Lung (tissue), 12 donors: ENCODE results near the gene BORCS6. TPM values are rescaled to one million over a fixed set of nuclear protein-coding genes. Genes with fewer than 3 reads are reported as not detected.

Experiments
- ATAC-seq: fragments of 200-7000 bp; cut with Tn5 transposase; one replicate; pipeline ENCODE4 v1.9.1; 2020; ENCODE audit warnings: moderate number of reproducible peaks; ENCODE audit not compliant: insufficient read depth, low FRiP score
- DNase-seq, 3 donors: peaks; one replicate each; pipeline ENCODE4 v3.0.0-alpha.2; 2013 to 2017
- H3K27ac ChIP-seq, 2 donors: one replicate each; pipeline ENCODE4 v1.5.1; 2013; ENCODE audit warnings: mild to moderate bottlenecking in 2 of 2, moderate library complexity in 2 of 2, control low read depth in 1 of 2, inconsistent platforms in 1 of 2, low read depth in 1 of 2, low read length in 1 of 2
- H3K27me3 ChIP-seq, 3 donors: one replicate each; pipeline ENCODE4 v1.5.1; 2013; ENCODE audit warnings: low read length in 2 of 3; ENCODE audit not compliant: control insufficient read depth in 3 of 3, insufficient read depth in 3 of 3
- H3K36me3 ChIP-seq, 4 donors: one replicate each; pipeline ENCODE4 v1.5.1; 2013; ENCODE audit warnings: low read length in 4 of 4, mild to moderate bottlenecking in 1 of 4, moderate library complexity in 1 of 4; ENCODE audit not compliant: control insufficient read depth in 4 of 4, insufficient read depth in 4 of 4
- H3K4me1 ChIP-seq, 5 donors: one replicate each; pipeline ENCODE4 v1.5.1; 2013; ENCODE audit warnings: low read length in 5 of 5, mild to moderate bottlenecking in 2 of 5, moderate library complexity in 1 of 5; ENCODE audit not compliant: control insufficient read depth in 5 of 5, insufficient read depth in 5 of 5
- H3K4me3 ChIP-seq: one replicate; pipeline ENCODE4 v1.5.1; 2013; ENCODE audit warnings: mild to moderate bottlenecking, control low read depth, moderate library complexity
- H3K9ac ChIP-seq, 2 donors: one replicate each; pipeline ENCODE4 v1.5.1; 2013; ENCODE audit warnings: low read length in 2 of 2, control low read depth in 1 of 2; ENCODE audit not compliant: insufficient read depth in 1 of 2
- H3K9me3 ChIP-seq, 4 donors: one replicate each; pipeline ENCODE4 v1.5.1; 2013; ENCODE audit warnings: low read length in 3 of 4, mild to moderate bottlenecking in 1 of 4, moderate library complexity in 1 of 4; ENCODE audit not compliant: control insufficient read depth in 4 of 4, insufficient read depth in 3 of 4
- CTCF ChIP-seq: IDR thresholded peaks from 2 replicates; pipeline ENCODE4 v1.5.1; 2012; ENCODE audit warnings: mild to moderate bottlenecking; ENCODE audit errors: control extremely low read depth, extremely low read depth
- WGBS, 2 donors: extraction: QIAGEN DNeasy Blood & Tissue Kit; methylation state at CpG; one replicate each; pipeline ENCODE4 v1.1.7; 2013; 5-methylcytosine and 5-hydroxymethylcytosine counted together
- polyA plus RNA-seq, 2 donors: library from polyadenylated mRNA; stranded (reverse); fragments of 200-250 nt; gene quantifications; one replicate each; pipeline ENCODE4 v1.2.1, GENCODE V29; 2013
- total RNA-seq, 2 donors: library from RNA; depleted of rRNA in 1 of 2; stranded (reverse); fragments of >200 nt in 1 of 2; gene quantifications; one replicate each; pipeline ENCODE4 v1.2.1, GENCODE V29; 2014 to 2021
- donor health status: control.
- donor health status: control.
- donor health status: Bipolar disorder and iron deficiency.
- donor health status: healthy.
- donor health status: DM: yes; HTN: yes; CAD: no.

BORCS6 gene
- total and polyA plus RNA-seq, 4 donors = 5.3 to 10.8 (median 8.0) TPM

- no peak overlapping the region for H3K27ac ChIP-seq
- no peak overlapping the region for H3K4me3 ChIP-seq
- peaks cover 2 to 23% (median 5%) of the 10 kb centered on the region in 5 donors for H3K4me1 ChIP-seq
- peak overlapping the region in 1 of 2 donors; percentile 64 for H3K9ac ChIP-seq
- H3K9me3 ChIP-seq = no peaks in the 10 kb centered on the region
- DNase-seq = no peak
- H3K36me3 ChIP-seq = peaks cover 18 to 47% (median 24%) of the 10 kb centered on the region in 4 donors
- 90 to 92% methylated on average over 4 of the region's 4 CpGs for WGBS, 2 donors
- H3K27me3 ChIP-seq = no peaks in the 10 kb centered on the region
- no peak for TF ChIP-seq CTCF
- ATAC-seq = no peak
Observed at GRCh38 chr17:8227238-8227581, 37.2 kb upstream of the BORCS6 start.

GRCh38 chr17:8226536-8227237 lies 36.7 kb upstream of the BORCS6 start:
- peak overlapping the region in 1 of 2 donors; percentile 64 for H3K9ac ChIP-seq
- DNase-seq = peak; percentile 92 to 96 (median 96)
- peak overlapping the region in 1 of 2 donors; percentile 29 for H3K27ac ChIP-seq
- no peaks in the 10 kb centered on the region for H3K9me3 ChIP-seq
- ATAC-seq = no peak
- WGBS, 2 donors = 12 to 19% methylated on average over 32 of the region's 32 CpGs
- peaks cover 14 to 42% (median 23%) of the 10 kb centered on the region in 4 donors for H3K36me3 ChIP-seq
- no peak for TF ChIP-seq CTCF
- H3K27me3 ChIP-seq = no peaks in the 10 kb centered on the region
- peaks cover 2 to 23% (median 5%) of the 10 kb centered on the region in 5 donors for H3K4me1 ChIP-seq
- no peak overlapping the region for H3K4me3 ChIP-seq

GRCh38 chr17:8225813-8226535 lies 36.0 kb upstream of the BORCS6 start:
- Histone ChIP-seq H3K27ac (peak overlapping the region; percentile 7 to 29), H3K9ac (peak overlapping the region in 1 of 2 donors; percentile 64), H3K9me3 (no peaks in the 10 kb centered on the region), H3K27me3 (no peaks in the 10 kb centered on the region), H3K4me1 (peaks cover 2 to 23% (median 5%) of the 10 kb centered on the region in 5 donors), H3K4me3 (no peak overlapping the region), H3K36me3 (peaks cover 11 to 35% (median 21%) of the 10 kb centered on the region in 4 donors)
- DNase-seq (peak; percentile 61 to 78 (median 61)), ATAC-seq (no peak)
- 53 to 57% methylated on average over 20 of the region's 20 CpGs for WGBS, 2 donors
- TF ChIP-seq CTCF = no peak
